Ascending aorta (tissue), 2 donors: Measurements from ENCODE around the gene GRB14. TPM values are rescaled to one million over a fixed set of nuclear protein-coding genes. Genes with fewer than 3 reads are reported as not detected.

Experiments used
- DNase-seq, 2 donors: peaks; one replicate each; pipeline ENCODE4 v3.0.0-alpha.2; 2019; ENCODE audit warnings: low spot score in 2 of 2
- H3K27ac ChIP-seq, 2 donors: fragments of 200-600 bp; sonication (generic); one replicate each; pipeline ENCODE4 v1.5.1; 2016 to 2017; ENCODE audit warnings: mild to moderate bottlenecking in 1 of 2
- H3K27me3 ChIP-seq: fragments of 200-600 bp; sonication (generic); one replicate; pipeline ENCODE4 v1.5.1; 2017
- H3K36me3 ChIP-seq, 2 donors: fragments of 200-600 bp; sonication (generic); one replicate each; pipeline ENCODE4 v1.5.1; 2016
- H3K4me1 ChIP-seq, 2 donors: fragments of 200-600 bp; sonication (generic); one replicate each; pipeline ENCODE4 v1.5.1; 2016 to 2017; ENCODE audit warnings: mild to moderate bottlenecking in 1 of 2
- H3K4me3 ChIP-seq, 2 donors: fragments of 200-600 bp; sonication (generic); one replicate each; pipeline ENCODE4 v1.5.1; 2016 to 2017; ENCODE audit warnings: mild to moderate bottlenecking in 1 of 2
- H3K9me3 ChIP-seq, 2 donors: fragments of 200-600 bp; sonication (generic); one replicate each; pipeline ENCODE4 v1.5.1; 2016
- CTCF ChIP-seq, 3 experiments: fragments of 200-600 bp in 2 of 3; fragments of 450-650 bp in 1 of 3; sonication (generic) in 2 of 3; IDR thresholded peaks; one replicate each; pipeline ENCODE4 v1.5.1; 2016 to 2019; ENCODE audit warnings: antibody characterized with exemption in 3 of 3, mild to moderate bottlenecking in 1 of 3, moderate library complexity in 1 of 3
- intact Hi-C: fragments of 100-400 bp; cut with DNase I; formaldehyde crosslinking; loops from one replicate; pipeline ENCODE4 v1.15.1; 2023
- total RNA-seq: library from RNA; depleted of rRNA; stranded (reverse); fragments of >200 nt; gene quantifications from one replicate; pipeline ENCODE4 v1.1.0, GENCODE V29; 2016

The GRB14 gene
- total RNA-seq, 1 donor from 2014 or later, result 1.1 TPM

GRCh38 chr2:164624316-164624715 is 3.0 kb upstream of the GRB14 start:
- Histone ChIP-seq H3K4me1 (peaks cover 0 to 4% of the 10 kb centered on the region in 2 donors), H3K9me3 (no peaks in the 10 kb centered on the region), H3K36me3 (no peaks in the 10 kb centered on the region), H3K27me3 (no peaks in the 10 kb centered on the region), H3K4me3 (no peak overlapping the region), H3K27ac (peak overlapping the region; percentile 32 to 57)
- intact Hi-C loops, result no loop called here
- no peak for DNase-seq
- TF ChIP-seq CTCF (IDR thresholded peaks at IDR 0.05), result no peak

GRCh38 chr2:164622338-164623106 is 1.2 kb upstream of the GRB14 start:
- TF ChIP-seq CTCF (IDR thresholded peaks at IDR 0.05), result no peak
- H3K4me1 ChIP-seq, result peaks cover 0 to 4% of the 10 kb centered on the region in 2 donors
- DNase-seq, result no peak
- no peaks in the 10 kb centered on the region for H3K9me3 ChIP-seq
- no peaks in the 10 kb centered on the region for H3K36me3 ChIP-seq
- intact Hi-C loops, result no loop called here
- peak overlapping the region in 1 of 2 donors; percentile 29 for H3K27ac ChIP-seq
- no peak overlapping the region for H3K4me3 ChIP-seq
- H3K27me3 ChIP-seq, result no peaks in the 10 kb centered on the region

GRCh38 chr2:164621764-164622105 is 453 bp upstream of the GRB14 start:
- Histone ChIP-seq H3K27me3 (no peaks in the 10 kb centered on the region), H3K9me3 (no peaks in the 10 kb centered on the region), H3K4me3 (peak overlapping the region; percentile 69 to 81), H3K4me1 (peaks cover 0 to 4% of the 10 kb centered on the region in 2 donors), H3K27ac (peak overlapping the region in 1 of 2 donors; percentile 49), H3K36me3 (no peaks in the 10 kb centered on the region)
- intact Hi-C loops, result no loop called here
- no peak for DNase-seq
- no peak for TF ChIP-seq CTCF (IDR thresholded peaks at IDR 0.05)

GRCh38 chr2:164620457-164620856 is 825 bp downstream of the GRB14 start:
- Histone ChIP-seq H3K9me3 (no peaks in the 10 kb centered on the region), H3K27me3 (no peaks in the 10 kb centered on the region), H3K27ac (no peak overlapping the region), H3K36me3 (no peaks in the 10 kb centered on the region), H3K4me3 (peak overlapping the region; percentile 69 to 81), H3K4me1 (peaks cover 0 to 4% of the 10 kb centered on the region in 2 donors)
- intact Hi-C loops, result no loop called here
- no peak for TF ChIP-seq CTCF (IDR thresholded peaks at IDR 0.05)
- no peak for DNase-seq

GRCh38 chr2:164617466-164617865 is 3.8 kb downstream of the GRB14 start:
- H3K4me1 ChIP-seq, result peaks cover 0 to 4% of the 10 kb centered on the region in 2 donors
- no peaks in the 10 kb centered on the region for H3K9me3 ChIP-seq
- DNase-seq, result no peak
- TF ChIP-seq CTCF (IDR thresholded peaks at IDR 0.05), result no peak
- no peak overlapping the region for H3K4me3 ChIP-seq
- H3K27ac ChIP-seq, result no peak overlapping the region
- no peaks in the 10 kb centered on the region for H3K27me3 ChIP-seq
- H3K36me3 ChIP-seq, result no peaks in the 10 kb centered on the region
- intact Hi-C loops, result no loop called here
